GM20431 (cell line): ENCODE measurements around the gene SLC6A8.
"Not testable (repeated sequence)": the region's sequence is repeated elsewhere in the genome, so short reads cannot be mapped to it uniquely, and the experiment has no call there.

Experiments
- in situ Hi-C: fragments of 300-500 bp; cut with MseI, MboI; formaldehyde crosslinking; loops from one replicate; pipeline ENCODE4 v1.15.0; 2020; ENCODE audit warnings: low sequenced_read_pairs; ENCODE audit not compliant: unreplicated experiment

Gene SLC6A8

DNA sequence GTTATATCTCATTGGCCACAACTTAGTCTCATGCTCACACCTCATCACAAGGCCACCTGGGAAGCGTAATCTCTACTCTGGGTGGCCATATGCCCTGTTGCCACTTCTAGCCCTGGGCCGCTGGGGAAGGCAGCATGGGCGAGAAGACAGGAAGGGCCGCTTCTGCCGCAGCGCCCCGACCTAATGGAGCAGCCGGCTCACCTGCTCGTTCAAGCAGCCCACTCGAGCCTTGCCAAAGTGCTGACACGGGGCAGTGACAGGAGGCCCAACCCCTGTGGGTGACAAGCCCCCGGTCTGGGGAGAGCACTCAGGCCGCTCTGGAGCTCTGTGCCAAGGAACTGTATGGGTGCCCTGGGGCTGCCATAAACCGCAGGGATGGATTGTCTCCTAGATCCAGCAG is 54.4 kb downstream of the SLC6A8 start:
- in situ Hi-C loops = not testable (repeated sequence)

DNA sequence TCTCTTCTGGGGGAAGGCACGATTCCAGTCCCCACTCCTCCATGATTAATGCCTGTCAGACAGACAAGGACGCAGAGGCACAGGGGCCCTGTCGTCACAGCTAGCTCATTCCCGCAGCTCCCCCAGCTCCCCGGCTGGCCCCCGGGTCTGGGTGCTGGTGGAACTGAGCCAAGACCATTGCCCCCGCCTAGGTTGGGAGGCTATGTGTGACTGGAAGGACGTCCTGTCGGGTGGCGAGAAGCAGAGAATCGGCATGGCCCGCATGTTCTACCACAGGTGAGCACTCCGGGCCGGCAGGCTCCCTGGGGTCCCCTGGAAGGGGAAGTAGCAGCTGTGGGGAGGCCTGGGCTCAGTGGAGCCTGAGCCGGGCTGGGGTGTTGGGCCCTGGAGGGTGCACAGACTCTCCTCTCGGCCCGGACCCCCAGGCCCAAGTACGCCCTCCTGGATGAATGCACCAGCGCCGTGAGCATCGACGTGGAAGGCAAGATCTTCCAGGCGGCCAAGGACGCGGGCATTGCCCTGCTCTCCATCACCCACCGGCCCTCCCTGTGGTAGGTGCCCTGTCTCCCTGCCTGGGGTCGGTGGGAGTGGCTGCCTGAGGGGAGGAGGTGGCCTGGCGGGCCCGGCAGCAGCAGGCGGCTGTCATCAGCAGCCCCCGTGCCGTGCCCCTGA is 55.2 kb downstream of the SLC6A8 start:
- in situ Hi-C loops = not testable (repeated sequence)

DNA sequence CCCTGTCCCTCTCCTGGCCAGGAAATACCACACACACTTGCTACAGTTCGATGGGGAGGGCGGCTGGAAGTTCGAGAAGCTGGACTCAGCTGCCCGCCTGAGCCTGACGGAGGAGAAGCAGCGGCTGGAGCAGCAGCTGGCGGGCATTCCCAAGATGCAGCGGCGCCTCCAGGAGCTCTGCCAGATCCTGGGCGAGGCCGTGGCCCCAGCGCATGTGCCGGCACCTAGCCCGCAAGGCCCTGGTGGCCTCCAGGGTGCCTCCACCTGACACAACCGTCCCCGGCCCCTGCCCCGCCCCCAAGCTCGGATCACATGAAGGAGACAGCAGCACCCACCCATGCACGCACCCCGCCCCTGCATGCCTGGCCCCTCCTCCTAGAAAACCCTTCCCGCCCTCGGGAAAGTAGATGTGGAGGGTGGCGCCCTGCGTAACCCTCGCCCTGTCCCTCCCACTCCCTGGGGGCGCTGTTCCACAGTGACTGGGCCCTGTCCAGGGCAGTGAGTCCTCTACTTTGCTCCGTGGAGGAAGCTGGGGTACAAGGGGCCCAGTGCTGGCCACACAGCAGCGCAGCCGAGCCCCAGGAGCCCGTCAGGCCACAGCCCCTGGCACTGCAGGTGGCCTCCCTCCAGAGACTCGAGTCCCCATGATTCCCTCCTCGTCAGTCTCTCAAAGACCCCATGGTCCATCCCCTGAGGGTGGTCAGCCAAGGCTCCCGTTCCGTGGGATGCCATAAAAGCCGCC is 55.9 kb downstream of the SLC6A8 start:
- in situ Hi-C loops = not testable (repeated sequence)

DNA sequence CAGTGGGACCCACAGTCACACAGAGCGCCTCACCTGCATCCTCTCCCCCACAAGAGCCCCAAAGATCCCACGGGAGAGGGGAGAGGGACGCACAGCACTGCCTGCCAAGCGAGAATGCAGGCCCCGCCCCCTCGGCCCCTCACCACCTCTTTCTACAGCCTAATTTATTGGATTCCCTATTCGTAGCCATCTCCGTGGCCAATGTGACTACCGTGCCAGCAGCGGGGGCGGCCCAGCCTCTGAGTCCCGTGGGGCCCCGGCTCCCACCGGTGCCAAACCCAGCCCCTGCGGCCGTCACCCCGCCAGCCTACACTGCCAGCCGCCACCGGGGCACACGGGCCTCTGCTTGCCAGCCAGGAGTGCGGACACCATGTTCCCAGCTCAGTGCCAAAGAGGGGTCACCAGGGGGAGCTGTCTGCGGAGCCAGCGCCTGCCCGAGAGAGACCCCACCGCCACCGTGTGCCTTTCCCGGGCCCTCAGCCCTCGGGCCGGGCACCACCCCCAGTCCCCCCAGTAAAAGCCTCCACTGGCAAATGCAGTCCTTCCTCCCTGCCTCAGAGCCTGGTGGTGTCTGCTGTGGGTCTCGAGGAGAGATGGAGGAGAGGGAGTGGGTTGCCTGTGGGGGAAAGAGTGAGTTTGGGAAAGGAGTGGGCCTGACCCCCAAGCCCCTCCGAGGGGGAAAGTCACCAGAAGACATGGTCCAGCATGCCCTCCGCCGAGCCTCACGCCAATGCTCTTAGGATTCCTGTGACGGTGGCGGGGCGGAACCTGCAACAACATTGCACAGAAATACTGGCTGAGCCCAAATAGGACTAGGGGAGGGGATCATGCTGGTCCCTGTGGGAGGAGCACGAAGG is 56.7 kb downstream of the SLC6A8 start:
- in situ Hi-C loops = no loop called here

DNA sequence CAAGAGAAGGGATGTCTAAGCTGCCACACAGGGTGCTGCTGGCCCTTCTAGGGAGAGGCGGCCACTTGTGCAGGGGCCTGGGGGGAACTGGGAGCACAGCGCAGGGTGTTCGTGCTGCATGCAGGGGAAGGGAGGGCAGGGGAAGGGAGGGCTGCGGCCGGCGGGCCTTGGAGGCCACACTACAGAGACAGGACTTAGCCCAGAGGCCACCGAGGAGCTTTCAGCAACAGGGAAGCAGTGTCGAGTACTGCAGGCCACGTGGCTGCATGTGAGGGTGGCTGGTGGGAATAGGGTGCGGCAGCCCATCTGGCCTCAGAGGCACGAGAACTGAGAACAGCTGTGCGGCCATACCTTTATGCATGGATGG is 57.3 kb downstream of the SLC6A8 start:
- in situ Hi-C loops = not testable (repeated sequence)
